AG09309 (cell line): ENCODE results near the gene KRTAP4-5.
"Not testable (repeated sequence)": the region's sequence is repeated elsewhere in the genome, so short reads cannot be mapped to it uniquely, and the experiment has no call there.

Experiments used
- DNase-seq: peaks from one replicate; pipeline ENCODE4 v3.0.0-alpha.2; 2010; ENCODE audit warnings: low read depth
- H3K4me3 ChIP-seq: 2 replicates; pipeline ENCODE4 v1.5.1; 2011; ENCODE audit warnings: mild to moderate bottlenecking, low read depth, low read length, moderate library complexity; ENCODE audit not compliant: control insufficient read depth
- TF ChIP-seq, protein P1 (sequence below): IDR thresholded peaks from 2 replicates; pipeline ENCODE4 v1.5.1; 2011; ENCODE audit warnings: mild to moderate bottlenecking, low read depth, low read length, inconsistent platforms; ENCODE audit not compliant: insufficient read depth, control insufficient read depth; ENCODE audit errors: missing control alignments

The KRTAP4-5 gene

GRCh38 chr17:41103896-41104295 is 45.7 kb downstream of the KRTAP4-5 start:
- H3K4me3 ChIP-seq: no peak overlapping the region
- no peak for DNase-seq
- TF ChIP-seq, protein P1, sequence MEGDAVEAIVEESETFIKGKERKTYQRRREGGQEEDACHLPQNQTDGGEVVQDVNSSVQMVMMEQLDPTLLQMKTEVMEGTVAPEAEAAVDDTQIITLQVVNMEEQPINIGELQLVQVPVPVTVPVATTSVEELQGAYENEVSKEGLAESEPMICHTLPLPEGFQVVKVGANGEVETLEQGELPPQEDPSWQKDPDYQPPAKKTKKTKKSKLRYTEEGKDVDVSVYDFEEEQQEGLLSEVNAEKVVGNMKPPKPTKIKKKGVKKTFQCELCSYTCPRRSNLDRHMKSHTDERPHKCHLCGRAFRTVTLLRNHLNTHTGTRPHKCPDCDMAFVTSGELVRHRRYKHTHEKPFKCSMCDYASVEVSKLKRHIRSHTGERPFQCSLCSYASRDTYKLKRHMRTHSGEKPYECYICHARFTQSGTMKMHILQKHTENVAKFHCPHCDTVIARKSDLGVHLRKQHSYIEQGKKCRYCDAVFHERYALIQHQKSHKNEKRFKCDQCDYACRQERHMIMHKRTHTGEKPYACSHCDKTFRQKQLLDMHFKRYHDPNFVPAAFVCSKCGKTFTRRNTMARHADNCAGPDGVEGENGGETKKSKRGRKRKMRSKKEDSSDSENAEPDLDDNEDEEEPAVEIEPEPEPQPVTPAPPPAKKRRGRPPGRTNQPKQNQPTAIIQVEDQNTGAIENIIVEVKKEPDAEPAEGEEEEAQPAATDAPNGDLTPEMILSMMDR: no peak

- peak within 1 kb of the TSS; percentile 12 for H3K4me3 ChIP-seq
- no peak for DNase-seq
- TF ChIP-seq, protein P1: no peak
Measured at GRCh38 chr17:41101586-41102259, 47.9 kb downstream of the KRTAP4-5 start, which contains the start of gene KRTAP4-16. TSS of gene KRTAP4-16 (minus strand) at chr17:41102209. CDS start at chr17:41102209, 0 bp downstream.

GRCh38 chr17:41099682-41100480 is 49.7 kb downstream of the KRTAP4-5 start:
- DNase-seq: peak; percentile 55
- not testable (repeated sequence) for H3K4me3 ChIP-seq
